Measurements from ENCODE around the gene FKBP1A.

FKBP1A gene

GRCh38 chr20:1383623-1384404 lies 9.0 kb downstream of the FKBP1A start:
- no peak for FAIRE-seq

- no peak for FAIRE-seq
Observed at GRCh38 chr20:1382670-1383069, 10.2 kb downstream of the FKBP1A start.

- FAIRE-seq: no peak
Observed at GRCh38 chr20:1381753-1382591, 10.9 kb downstream of the FKBP1A start.

GRCh38 chr20:1378735-1379125 lies 14.1 kb downstream of the FKBP1A start:
- FAIRE-seq: no peak

- no peak for FAIRE-seq
Observed at GRCh38 chr20:1377984-1378734, 14.7 kb downstream of the FKBP1A start.

GRCh38 chr20:1377341-1377871 lies 15.4 kb downstream of the FKBP1A start:
- no peak for FAIRE-seq

- FAIRE-seq: no peak
Observed at GRCh38 chr20:1376408-1377270, 16.2 kb downstream of the FKBP1A start.

GRCh38 chr20:1376007-1376406 lies 16.8 kb downstream of the FKBP1A start:
- FAIRE-seq: no peak

- FAIRE-seq: no peak
Observed at GRCh38 chr20:1375515-1375914, 17.3 kb downstream of the FKBP1A start.

GRCh38 chr20:1374246-1374645 lies 18.6 kb downstream of the FKBP1A start:
- FAIRE-seq: no peak

GRCh38 chr20:1373614-1374013 lies 19.2 kb downstream of the FKBP1A start:
- no peak for FAIRE-seq

GRCh38 chr20:1373036-1373435 lies 19.8 kb downstream of the FKBP1A start:
- no peak for FAIRE-seq

GRCh38 chr20:1371830-1372539 lies 20.9 kb downstream of the FKBP1A start:
- no peak for FAIRE-seq

GRCh38 chr20:1371202-1371782 lies 21.6 kb downstream of the FKBP1A start:
- FAIRE-seq: no peak

- no peak for FAIRE-seq
Observed at GRCh38 chr20:1370548-1371110, 22.2 kb downstream of the FKBP1A start.

GRCh38 chr20:1369970-1370369 lies 22.9 kb downstream of the FKBP1A start:
- no peak for FAIRE-seq

GRCh38 chr20:1368448-1369199 lies 24.2 kb downstream of the FKBP1A start:
- no peak for FAIRE-seq

GRCh38 chr20:1367479-1367878 lies 25.4 kb downstream of the FKBP1A start:
- FAIRE-seq: no peak

- no peak for FAIRE-seq
Observed at GRCh38 chr20:1364106-1364505, 28.7 kb downstream of the FKBP1A start.

GRCh38 chr20:1363522-1363921 lies 29.3 kb downstream of the FKBP1A start:
- no peak for FAIRE-seq
